Small intestine (tissue), 16 donors: ENCODE measurements around the gene UBE2N. TPM values are rescaled to one million over a fixed set of nuclear protein-coding genes. Genes with fewer than 3 reads are reported as not detected.

Experiments
- DNase-seq, 2 donors: peaks; one replicate each; pipeline versions ENCODE4 v3.0.0 to v3.0.0-alpha.2; 2013
- FAIRE-seq: peaks from 2 replicates; lab custom pipeline; 2012; peaks lifted over from hg19 to GRCh38; lab: Jason Lieb, UNC
- H3K27ac ChIP-seq, 3 donors: one replicate each; pipeline ENCODE4 v1.5.1; 2013; ENCODE audit warnings: low read length in 2 of 3, mild to moderate bottlenecking in 2 of 3, control low read depth in 1 of 3, inconsistent platforms in 1 of 3, low read depth in 1 of 3, moderate library complexity in 1 of 3
- H3K27me3 ChIP-seq, 3 donors: one replicate each; pipeline ENCODE4 v1.6.1; 2013; ENCODE audit warnings: low read length in 3 of 3, inconsistent platforms in 1 of 3; ENCODE audit not compliant: control insufficient read depth in 3 of 3, insufficient read depth in 3 of 3
- H3K36me3 ChIP-seq, 3 donors: one replicate each; pipeline ENCODE4 v1.6.1; 2013; ENCODE audit warnings: low read length in 3 of 3, inconsistent platforms in 1 of 3, low read depth in 1 of 3, mild to moderate bottlenecking in 1 of 3, moderate library complexity in 1 of 3; ENCODE audit not compliant: control insufficient read depth in 3 of 3, insufficient read depth in 2 of 3
- H3K4me1 ChIP-seq, 3 donors: one replicate each; pipeline ENCODE4 v1.6.1; 2013; ENCODE audit warnings: low read length in 2 of 3, inconsistent platforms in 1 of 3, low read depth in 1 of 3, mild to moderate bottlenecking in 1 of 3, moderate library complexity in 1 of 3; ENCODE audit not compliant: control insufficient read depth in 3 of 3, insufficient read depth in 2 of 3
- H3K4me3 ChIP-seq, 3 donors: one replicate each; pipeline ENCODE4 v1.5.1; 2013; ENCODE audit warnings: low read length in 3 of 3, control low read depth in 1 of 3, inconsistent platforms in 1 of 3, low read depth in 1 of 3, mild to moderate bottlenecking in 1 of 3, moderate library complexity in 1 of 3
- H3K9me3 ChIP-seq, 2 donors: one replicate each; pipeline ENCODE4 v1.6.1; 2013; ENCODE audit warnings: low read depth in 1 of 2, low read length in 1 of 2; ENCODE audit not compliant: control insufficient read depth in 2 of 2, insufficient read depth in 1 of 2
- WGBS, 3 donors: extraction: QIAGEN DNeasy Blood & Tissue Kit; methylation state at CpG; one replicate each; pipeline ENCODE4 v1.1.7; 2013; 5-methylcytosine and 5-hydroxymethylcytosine counted together
- long read RNA-seq, 10 donors: transcript quantifications; one replicate each; lab custom pipeline, GENCODE V29; 2026
- polyA plus RNA-seq, 4 donors: library from polyadenylated mRNA; stranded (reverse) in 3 of 4; unstranded in 1 of 4; fragments of 200-250 nt in 3 of 4; fragments of 120-200 nt in 1 of 4; gene quantifications; one replicate each; pipeline versions ENCODE4 v1.2.1 to v1.2.3, GENCODE V29; 2013
- donor health status: healthy with polysubstance abuse.
- donor health status: control.
- donor health status: control.
- donor health status: Bipolar disorder and iron deficiency.
- donor health status: healthy.

UBE2N gene
- polyA plus RNA-seq, result 10 to 100 TPM; 47.0 to 87.8 (median 59.9) TPM
- long read RNA-seq, donor 1, full-length matches to known transcripts, result 72 of 83 reads
- long read RNA-seq, donor 1, partial matches to known transcripts, result 11 of 83 reads
- long read RNA-seq, donor 1, other reads (novel, unspliced or antisense), result 0 of 83 reads
- long read RNA-seq, donor 2, full-length matches to known transcripts, result 23 of 23 reads
- long read RNA-seq, donor 2, partial matches to known transcripts, result 0 of 23 reads
- long read RNA-seq, donor 2, other reads (novel, unspliced or antisense), result 0 of 23 reads
- long read RNA-seq, donor 3, full-length matches to known transcripts, result 31 of 46 reads
- long read RNA-seq, donor 3, partial matches to known transcripts, result 15 of 46 reads
- long read RNA-seq, donor 3, other reads (novel, unspliced or antisense), result 0 of 46 reads
- long read RNA-seq, donor 4, result 0 reads
- long read RNA-seq, donor 5, full-length matches to known transcripts, result 4 of 4 reads
- long read RNA-seq, donor 5, partial matches to known transcripts, result 0 of 4 reads
- long read RNA-seq, donor 5, other reads (novel, unspliced or antisense), result 0 of 4 reads
- long read RNA-seq, donor 6, full-length matches to known transcripts, result 21 of 21 reads
- long read RNA-seq, donor 6, partial matches to known transcripts, result 0 of 21 reads
- long read RNA-seq, donor 6, other reads (novel, unspliced or antisense), result 0 of 21 reads
- long read RNA-seq, donor 7, result 0 reads
- long read RNA-seq, donor 8, full-length matches to known transcripts, result 9 of 9 reads
- long read RNA-seq, donor 8, partial matches to known transcripts, result 0 of 9 reads
- long read RNA-seq, donor 8, other reads (novel, unspliced or antisense), result 0 of 9 reads
- long read RNA-seq, donor 9, full-length matches to known transcripts, result 3 of 8 reads
- long read RNA-seq, donor 9, partial matches to known transcripts, result 5 of 8 reads
- long read RNA-seq, donor 9, other reads (novel, unspliced or antisense), result 0 of 8 reads
- long read RNA-seq, donor 10, full-length matches to known transcripts, result 50 of 68 reads
- long read RNA-seq, donor 10, partial matches to known transcripts, result 18 of 68 reads
- long read RNA-seq, donor 10, other reads (novel, unspliced or antisense), result 0 of 68 reads

GRCh38 chr12:93441617-93442410 lies at the start of gene UBE2N:
Gene UBE2N, minus strand, starts transcription at chr12:93441947. Its CDS starts 63 bp downstream, at chr12:93441884.
- Histone ChIP-seq H3K27me3 (no peaks in the 10 kb centered on the region), H3K27ac (peak within 1 kb of the TSS; percentile 84 to 98 (median 91)), H3K4me1 (peaks cover 0 to 12% (median 8%) of the 10 kb centered on the region in 3 donors), H3K4me3 (peak within 1 kb of the TSS; percentile 92 to 100 (median 94)), H3K9me3 (no peaks in the 10 kb centered on the region), H3K36me3 (no peaks in the 10 kb centered on the region)
- 0 to 1% (median 0%) methylated on average over 65 to 105 of the region's 105 CpGs for WGBS, 3 donors
- no peak for FAIRE-seq
- DNase-seq, result peak; percentile 96 to 98

GRCh38 chr12:93484315-93484981 lies 42.7 kb upstream of the UBE2N start:
- Histone ChIP-seq H3K9me3 (no peaks in the 10 kb centered on the region), H3K36me3 (peaks cover 10 to 44% (median 16%) of the 10 kb centered on the region in 3 donors), H3K27ac (no peak overlapping the region), H3K4me1 (peaks cover 0 to 4% (median 1%) of the 10 kb centered on the region in 3 donors), H3K4me3 (no peak overlapping the region), H3K27me3 (no peaks in the 10 kb centered on the region)
- WGBS, 3 donors, result 75 to 83% (median 79%) methylated on average over 8 of the region's 8 CpGs
- DNase-seq (no peak), FAIRE-seq (no peak)

- FAIRE-seq (no peak), DNase-seq (no peak)
- Histone ChIP-seq H3K4me1 (peaks cover 0 to 4% (median 1%) of the 10 kb centered on the region in 3 donors), H3K27me3 (no peaks in the 10 kb centered on the region), H3K4me3 (no peak overlapping the region), H3K27ac (no peak overlapping the region), H3K9me3 (no peaks in the 10 kb centered on the region), H3K36me3 (peaks cover 10 to 46% (median 17%) of the 10 kb centered on the region in 3 donors)
- 86 to 90% (median 86%) methylated on average over 4 of the region's 4 CpGs for WGBS, 3 donors
These were observed 41.5 kb upstream of the UBE2N start for GRCh38 chr12:93483151-93483807.

GRCh38 chr12:93482721-93483120 lies 41.0 kb upstream of the UBE2N start:
- Histone ChIP-seq H3K36me3 (peaks cover 10 to 47% (median 21%) of the 10 kb centered on the region in 3 donors), H3K4me3 (no peak overlapping the region), H3K4me1 (peaks cover 0 to 4% (median 1%) of the 10 kb centered on the region in 3 donors), H3K27me3 (no peaks in the 10 kb centered on the region), H3K9me3 (no peaks in the 10 kb centered on the region), H3K27ac (no peak overlapping the region)
- 92 to 96% (median 96%) methylated on average over 5 of the region's 5 CpGs for WGBS, 3 donors
- FAIRE-seq (no peak), DNase-seq (no peak)

GRCh38 chr12:93476555-93476954 lies 34.8 kb upstream of the UBE2N start:
- DNase-seq, result no peak
- Histone ChIP-seq H3K4me1 (no peaks in the 10 kb centered on the region), H3K27me3 (no peaks in the 10 kb centered on the region), H3K27ac (no peak overlapping the region), H3K4me3 (no peak overlapping the region), H3K36me3 (peaks cover 4 to 46% (median 17%) of the 10 kb centered on the region in 3 donors), H3K9me3 (no peaks in the 10 kb centered on the region)
- no peak for FAIRE-seq

- peaks cover 0 to 24% (median 2%) of the 10 kb centered on the region in 3 donors for H3K36me3 ChIP-seq
- H3K4me3 ChIP-seq, result no peak overlapping the region
- no peaks in the 10 kb centered on the region for H3K9me3 ChIP-seq
- FAIRE-seq (no peak), DNase-seq (no peak)
- H3K27ac ChIP-seq, result no peak overlapping the region
- peaks cover 0 to 12% (median 0%) of the 10 kb centered on the region in 3 donors for H3K4me1 ChIP-seq
- no peaks in the 10 kb centered on the region for H3K27me3 ChIP-seq
These were observed 27.6 kb upstream of the UBE2N start for GRCh38 chr12:93469386-93469785.

GRCh38 chr12:93468008-93468371 lies 26.2 kb upstream of the UBE2N start:
- no peaks in the 10 kb centered on the region for H3K27me3 ChIP-seq
- H3K4me3 ChIP-seq, result peak overlapping the region; percentile 45 to 89 (median 70)
- H3K36me3 ChIP-seq, result peaks cover 0 to 14% (median 0%) of the 10 kb centered on the region in 3 donors
- peak overlapping the region; percentile 90 to 93 (median 92) for H3K27ac ChIP-seq
- H3K4me1 ChIP-seq, result peaks cover 0 to 12% (median 0%) of the 10 kb centered on the region in 3 donors
- 2 to 7% (median 4%) methylated on average over 7 of the region's 7 CpGs for WGBS, 3 donors
- DNase-seq (peak in 1 of 2 donors; percentile 38), FAIRE-seq (no peak)
- H3K9me3 ChIP-seq, result no peaks in the 10 kb centered on the region
